SH-SY5Y (cell line): ENCODE measurements around the gene OSBPL10.

ENCODE experiments used
- GATA2 ChIP-seq: IDR thresholded peaks from 2 replicates; pipeline ENCODE4 v1.6.1; 2011; ENCODE audit warnings: mild to moderate bottlenecking, low read depth, low read length
- GATA3 ChIP-seq: IDR thresholded peaks from 2 replicates; pipeline ENCODE4 v1.6.1; 2011; ENCODE audit warnings: low read depth, mild to moderate bottlenecking, low read length, moderate library complexity

- TF ChIP-seq GATA2 (no peak), GATA3 (no peak)
Observed at GRCh38 chr3:31789429-31789828, 191.6 kb downstream of the OSBPL10 start.
